AG04449 (cell line): ENCODE measurements around the gene GABRA1.

ENCODE experiments used
- CTCF ChIA-PET: fragments of 350-600 bp; formaldehyde crosslinking; extraction: SDS; loops from one replicate; lab custom pipeline; 2021; ENCODE audit warnings: antibody characterized with exemption; lab: Yijun Ruan, JAX
- POLR2A ChIA-PET: fragments of 400-600, 350-600 bp; formaldehyde crosslinking; extraction: SDS; loops from one replicate; lab custom pipeline; 2020; ENCODE audit warnings: antibody characterized with exemption, inconsistent platforms; lab: Yijun Ruan, JAX
- DNase-seq: peaks from one replicate; pipeline ENCODE4 v3.0.0-alpha.2; 2010; ENCODE audit warnings: low read depth, low spot score
- H3K4me3 ChIP-seq: 2 replicates; pipeline ENCODE4 v1.5.1; 2011; ENCODE audit warnings: low read depth, mild to moderate bottlenecking, control low read depth, low read length
- TF ChIP-seq, protein P1 (sequence below): IDR thresholded peaks from one replicate; pipeline ENCODE4 v1.5.1; 2011; ENCODE audit warnings: mild to moderate bottlenecking, moderate library complexity, low read length, control low read depth, inconsistent platforms; ENCODE audit not compliant: insufficient read depth; ENCODE audit errors: missing control alignments

Gene GABRA1

DNA sequence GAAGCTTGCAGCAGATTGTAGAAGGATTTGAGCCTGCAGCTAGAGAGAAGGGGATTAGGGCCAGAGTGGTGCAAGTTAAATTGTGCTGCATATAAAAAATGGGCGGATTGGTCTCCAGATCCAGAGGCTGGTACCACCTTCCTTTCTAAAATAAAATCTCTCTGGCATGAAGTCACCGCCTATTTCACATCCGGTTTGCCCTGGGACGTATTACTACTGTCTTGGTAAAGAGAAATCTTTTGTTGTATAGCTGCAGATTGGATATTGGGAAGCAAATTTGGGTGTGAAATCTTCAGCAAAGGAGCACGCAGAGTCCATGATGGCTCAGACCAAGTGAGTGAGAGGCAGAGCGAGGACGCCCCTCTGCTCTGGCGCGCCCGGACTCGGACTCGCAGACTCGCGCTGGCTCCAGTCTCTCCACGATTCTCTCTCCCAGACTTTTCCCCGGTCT, at the start of gene GABRA1:
GABRA1 (plus strand) TSS at position 180 of the 451 bp plus-strand sequence. CDS start 2,691 bp downstream, outside the sequence.
- TF ChIP-seq, protein P1, sequence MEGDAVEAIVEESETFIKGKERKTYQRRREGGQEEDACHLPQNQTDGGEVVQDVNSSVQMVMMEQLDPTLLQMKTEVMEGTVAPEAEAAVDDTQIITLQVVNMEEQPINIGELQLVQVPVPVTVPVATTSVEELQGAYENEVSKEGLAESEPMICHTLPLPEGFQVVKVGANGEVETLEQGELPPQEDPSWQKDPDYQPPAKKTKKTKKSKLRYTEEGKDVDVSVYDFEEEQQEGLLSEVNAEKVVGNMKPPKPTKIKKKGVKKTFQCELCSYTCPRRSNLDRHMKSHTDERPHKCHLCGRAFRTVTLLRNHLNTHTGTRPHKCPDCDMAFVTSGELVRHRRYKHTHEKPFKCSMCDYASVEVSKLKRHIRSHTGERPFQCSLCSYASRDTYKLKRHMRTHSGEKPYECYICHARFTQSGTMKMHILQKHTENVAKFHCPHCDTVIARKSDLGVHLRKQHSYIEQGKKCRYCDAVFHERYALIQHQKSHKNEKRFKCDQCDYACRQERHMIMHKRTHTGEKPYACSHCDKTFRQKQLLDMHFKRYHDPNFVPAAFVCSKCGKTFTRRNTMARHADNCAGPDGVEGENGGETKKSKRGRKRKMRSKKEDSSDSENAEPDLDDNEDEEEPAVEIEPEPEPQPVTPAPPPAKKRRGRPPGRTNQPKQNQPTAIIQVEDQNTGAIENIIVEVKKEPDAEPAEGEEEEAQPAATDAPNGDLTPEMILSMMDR = no peak
- no peak for DNase-seq
- no peak within 1 kb of the TSS for H3K4me3 ChIP-seq
- ChIA-PET POLR2A (no interaction called here), CTCF (no interaction called here)

DNA sequence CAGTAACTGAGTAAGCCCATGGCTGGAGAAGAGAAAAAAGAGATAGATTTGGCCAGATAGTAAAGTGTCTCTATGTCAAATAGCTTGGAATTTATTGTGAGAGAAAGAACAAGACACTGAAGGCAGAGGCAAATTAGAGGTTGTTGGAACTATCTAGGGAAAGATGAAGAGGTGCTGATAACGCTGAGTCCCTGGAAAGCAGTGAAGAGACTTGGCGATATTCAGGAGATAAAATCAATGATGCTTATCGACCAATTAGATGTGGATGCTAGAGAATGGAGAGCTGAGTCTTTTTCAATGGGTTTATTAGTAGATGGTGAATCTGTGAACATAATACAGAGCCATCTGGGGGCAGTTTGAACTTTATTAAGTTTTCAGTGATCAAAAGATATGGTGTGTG, 48.6 kb upstream of the GABRA1 start:
- no peak for DNase-seq

DNA sequence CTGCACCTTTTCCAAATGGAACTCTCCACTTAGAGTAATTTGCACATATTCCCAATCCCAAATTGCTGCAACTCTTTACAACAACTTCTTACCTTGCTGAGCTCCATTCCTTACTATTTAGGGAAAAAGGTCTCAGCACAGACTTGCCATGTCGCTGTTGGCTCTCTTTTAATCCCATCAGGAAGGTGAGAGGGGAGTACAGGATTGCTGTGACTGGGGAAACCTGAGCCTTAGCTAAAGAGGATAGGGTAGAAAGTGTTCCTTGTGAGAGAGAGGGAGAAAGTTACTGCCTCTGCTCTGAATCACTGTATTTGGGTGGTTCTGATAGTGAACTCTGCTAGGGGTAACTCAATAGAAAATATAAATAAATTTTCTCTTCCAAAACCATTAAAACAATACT, 43.7 kb upstream of the GABRA1 start:
- POLR2A ChIA-PET = no interaction called here
- TF ChIP-seq, protein P1 = no peak
- no peak for DNase-seq
- CTCF ChIA-PET = no interaction called here
- no peak overlapping the region for H3K4me3 ChIP-seq

More for the DNA sequence above, 48.6 kb upstream of the GABRA1 start:
- H3K4me3 ChIP-seq = no peak overlapping the region
- TF ChIP-seq, protein P1 = no peak
- POLR2A ChIA-PET = no interaction called here
- CTCF ChIA-PET = no interaction called here

DNA sequence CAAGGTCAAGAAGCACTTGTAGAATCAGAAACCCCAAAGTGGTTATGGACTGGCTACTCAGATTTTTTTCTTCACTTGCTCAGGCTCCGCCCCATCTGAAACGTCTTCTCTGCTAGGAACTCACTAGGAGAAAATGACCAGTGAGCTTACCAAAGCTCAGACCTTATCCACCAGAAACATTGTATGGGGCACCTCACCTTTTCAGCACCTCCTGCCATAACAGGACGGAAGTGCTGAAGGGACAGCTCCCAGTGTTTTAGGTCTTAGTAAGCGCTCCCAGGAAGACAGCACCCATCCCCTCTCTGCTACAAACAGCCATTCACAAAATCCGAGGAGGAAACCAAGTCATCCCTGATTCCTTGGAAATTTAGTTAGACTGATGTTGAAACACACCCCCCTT, 1.2 kb upstream of the GABRA1 start:
- ChIA-PET CTCF (no interaction called here), POLR2A (no interaction called here)
- no peak overlapping the region for H3K4me3 ChIP-seq
- TF ChIP-seq, protein P1 = no peak
- no peak for DNase-seq

DNA sequence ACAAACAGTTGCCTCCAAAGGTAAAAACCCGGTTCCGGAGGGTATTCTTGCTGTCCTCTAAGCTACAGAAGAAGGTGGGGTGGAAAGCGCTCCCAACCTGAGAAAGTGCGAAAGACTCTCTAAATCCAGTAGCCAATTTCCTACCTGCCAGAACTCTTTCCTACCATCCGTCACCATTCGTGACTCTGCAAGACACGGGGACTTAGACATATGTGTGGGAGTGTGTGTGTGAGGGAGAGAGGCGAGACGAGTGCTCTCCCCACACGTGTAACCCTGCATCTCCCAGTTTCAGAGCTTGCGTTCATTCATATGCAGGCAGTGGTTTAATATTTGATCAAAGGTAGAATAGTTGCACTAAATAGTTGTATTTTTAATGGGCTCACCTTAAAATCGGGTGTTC, 473 bp upstream of the GABRA1 start:
- ChIA-PET POLR2A (no interaction called here), CTCF (no interaction called here)
- no peak for DNase-seq
- no peak overlapping the region for H3K4me3 ChIP-seq
- TF ChIP-seq, protein P1 = no peak

DNA sequence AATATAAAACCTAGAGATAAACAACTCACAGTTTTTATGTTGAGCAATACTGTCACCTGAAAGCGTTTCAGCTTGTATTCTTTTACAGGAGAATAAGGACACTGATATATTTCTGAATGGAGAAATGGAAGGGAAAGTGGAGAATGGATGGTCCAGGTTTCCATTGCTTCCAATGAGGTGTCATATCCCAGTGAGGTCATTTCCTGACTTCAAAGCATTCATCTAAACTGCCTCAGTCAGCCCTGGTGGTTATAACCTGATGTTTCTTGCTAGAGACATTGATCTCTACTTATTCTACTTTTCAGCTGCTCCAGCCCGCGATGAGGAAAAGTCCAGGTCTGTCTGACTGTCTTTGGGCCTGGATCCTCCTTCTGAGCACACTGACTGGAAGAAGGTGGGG, 2.6 kb downstream of the GABRA1 start:
- POLR2A ChIA-PET = no interaction called here

More for the DNA sequence above, 2.6 kb downstream of the GABRA1 start:
- no peak for DNase-seq
- no peak overlapping the region for H3K4me3 ChIP-seq
- CTCF ChIA-PET = no interaction called here
- TF ChIP-seq, protein P1 = no peak
